HepG2 (cell line): ENCODE measurements around the gene TSNAX. TPM values are rescaled to one million over a fixed set of nuclear protein-coding genes. Genes with fewer than 3 reads are reported as not detected.
A peak's percentile ranks its signal among the peaks of the same experiment; 100 is the strongest.

Experiments
- CSRNP1 ChIP-seq: sonication (generic); formaldehyde crosslinking; IDR thresholded peaks from 2 replicates; pipeline ENCODE4 v1.8.1; 2023; ENCODE audit warnings: mild to moderate bottlenecking, missing genetic modification reagents
- EP300 ChIP-seq, 3 experiments: sonication (generic) in 1 of 3; formaldehyde crosslinking in 1 of 3; IDR thresholded peaks; 2 replicates each; pipeline versions ENCODE4 v1.5.1 to v1.6.1; 2011 to 2020; ENCODE audit warnings: low read depth in 2 of 3, low read length in 2 of 3, borderline replicate concordance in 1 of 3, improper control_type of control experiment in 1 of 3, mild to moderate bottlenecking in 1 of 3, missing genetic modification reagents in 1 of 3, moderate library complexity in 1 of 3
- FOXA3 ChIP-seq: IDR thresholded peaks from 2 replicates; pipeline ENCODE4 v1.6.1; 2016; ENCODE audit warnings: missing genetic modification reagents, missing compliant biosample characterization
- HMG20A ChIP-seq: IDR thresholded peaks from 2 replicates; pipeline ENCODE4 v1.6.1; 2016; ENCODE audit warnings: borderline replicate concordance
- ISL2 ChIP-seq: sonication (generic); formaldehyde crosslinking; IDR thresholded peaks from 2 replicates; pipeline ENCODE4 v1.5.0; 2020; ENCODE audit warnings: missing genetic modification reagents
- KDM5A ChIP-seq: fragments of 200-600 bp; sonication (generic); IDR thresholded peaks from 2 replicates; pipeline ENCODE4 v1.7.0; 2018; ENCODE audit warnings: antibody characterized with exemption, mild to moderate bottlenecking, low read length, borderline replicate concordance
- NR1H2 ChIP-seq: sonication (generic); formaldehyde crosslinking; IDR thresholded peaks from 2 replicates; pipeline ENCODE4 v1.8.1; 2022; ENCODE audit warnings: low read depth, missing genetic modification reagents, borderline replicate concordance
- NR2C2 ChIP-seq: sonication (generic); formaldehyde crosslinking; IDR thresholded peaks from 2 replicates; pipeline ENCODE4 v1.4.0; 2020; ENCODE audit warnings: missing genetic modification reagents, mild to moderate bottlenecking, moderate library complexity, borderline replicate concordance
- NRL ChIP-seq: sonication (generic); formaldehyde crosslinking; IDR thresholded peaks from 2 replicates; pipeline ENCODE4 v1.5.0; 2020; ENCODE audit warnings: missing genetic modification reagents, mild to moderate bottlenecking, moderate library complexity, borderline replicate concordance
- PAX8 ChIP-seq: sonication (generic); formaldehyde crosslinking; IDR thresholded peaks from 2 replicates; pipeline ENCODE4 v1.8.0; 2022; ENCODE audit warnings: mild to moderate bottlenecking, missing genetic modification reagents, borderline replicate concordance
- PLSCR1 ChIP-seq: sonication (generic); formaldehyde crosslinking; IDR thresholded peaks from 2 replicates; pipeline ENCODE4 v1.5.0; 2020; ENCODE audit warnings: missing genetic modification reagents, mild to moderate bottlenecking, borderline replicate concordance
- PPARG ChIP-seq: conservative IDR thresholded peaks from 2 replicates; pipeline ENCODE4 v1.6.1; 2016; ENCODE audit warnings: missing biosample characterization, missing genetic modification reagents
- SAP130 ChIP-seq: IDR thresholded peaks from 2 replicates; pipeline ENCODE4 v1.6.1; 2016; ENCODE audit warnings: low read depth
- SOX5 ChIP-seq: IDR thresholded peaks from 2 replicates; pipeline ENCODE4 v1.6.1; 2016; ENCODE audit warnings: borderline replicate concordance
- SP5 ChIP-seq: IDR thresholded peaks from 2 replicates; pipeline ENCODE4 v1.6.1; 2016; ENCODE audit warnings: low read depth, borderline replicate concordance
- TEAD3 ChIP-seq: optimal IDR thresholded peaks from 2 replicates; pipeline ENCODE3; 2016; ENCODE audit warnings: borderline replicate concordance
- TEF ChIP-seq: sonication (generic); formaldehyde crosslinking; IDR thresholded peaks from 2 replicates; pipeline ENCODE4 v1.5.0; 2020; ENCODE audit warnings: missing genetic modification reagents
- THRA ChIP-seq: sonication (generic); formaldehyde crosslinking; IDR thresholded peaks from 2 replicates; pipeline ENCODE4 v1.4.0; 2020; ENCODE audit warnings: missing genetic modification reagents, borderline replicate concordance
- YY1 ChIP-seq: IDR thresholded peaks from 2 replicates; pipeline ENCODE4 v1.6.1; 2011; ENCODE audit warnings: low read length, low read depth, moderate library complexity, mild to moderate bottlenecking; ENCODE audit not compliant: insufficient read depth, insufficient replicate concordance
- ZNF143 ChIP-seq: sonication (generic); formaldehyde crosslinking; IDR thresholded peaks from 2 replicates; pipeline ENCODE4 v1.4.0; 2020; ENCODE audit warnings: missing genetic modification reagents
- ZNF468 ChIP-seq: sonication (generic); formaldehyde crosslinking; IDR thresholded peaks from 2 replicates; pipeline ENCODE4 v1.8.0; 2022; ENCODE audit warnings: mild to moderate bottlenecking, moderate library complexity, missing genetic modification reagents
- ZNF549 ChIP-seq: sonication (generic); formaldehyde crosslinking; IDR thresholded peaks from 2 replicates; pipeline ENCODE4 v1.5.0; 2020; ENCODE audit warnings: missing genetic modification reagents
- ZNF556 ChIP-seq: sonication (generic); formaldehyde crosslinking; IDR thresholded peaks from 2 replicates; pipeline ENCODE4 v1.4.0; 2020; ENCODE audit warnings: mild to moderate bottlenecking, missing genetic modification reagents, borderline replicate concordance
- ZNF737 ChIP-seq: sonication (generic); formaldehyde crosslinking; IDR thresholded peaks from 2 replicates; pipeline ENCODE4 v1.5.0; 2020; ENCODE audit warnings: missing genetic modification reagents, mild to moderate bottlenecking, borderline replicate concordance
- ZNF761 ChIP-seq: sonication (generic); formaldehyde crosslinking; conservative IDR thresholded peaks from 2 replicates; pipeline ENCODE4 v1.4.0; 2020; ENCODE audit warnings: mild to moderate bottlenecking, missing genetic modification reagents
- ZNF781 ChIP-seq: sonication (generic); formaldehyde crosslinking; IDR thresholded peaks from 2 replicates; pipeline ENCODE4 v1.5.1; 2020; ENCODE audit warnings: borderline replicate concordance, mild to moderate bottlenecking, missing genetic modification reagents; ENCODE audit errors: not compliant biosample characterization
- ZSCAN25 ChIP-seq: sonication (generic); formaldehyde crosslinking; IDR thresholded peaks from 2 replicates; pipeline ENCODE4 v1.8.0; 2022; ENCODE audit warnings: mild to moderate bottlenecking, missing genetic modification reagents
- polyA plus RNA-seq, 8 experiments: library from polyadenylated mRNA; depleted of rRNA in 3 of 8; stranded (reverse) in 7 of 8; unstranded in 1 of 8; fragments of >200 nt; fragmentation: Illumina TruSeq in 4 of 8; extraction: Trizol in 4 of 8; gene quantifications; 2 replicates each; pipeline versions ENCODE4 v1.2.1 to v1.2.3, GENCODE V29; 2011 to 2016; ENCODE audit warnings: low read depth in 4 of 8, missing spikeins in 1 of 8, mixed read lengths in 1 of 8; ENCODE audit not compliant: insufficient read depth in 1 of 8
- total RNA-seq, 5 experiments: library from RNA; depleted of rRNA; stranded (reverse); fragments of >200 nt; fragmentation: Illumina TruSeq; extraction: Trizol; gene quantifications; 2 replicates each; pipeline ENCODE4 v1.2.3, GENCODE V29; 2016; ENCODE audit warnings: low read depth in 1 of 5

The TSNAX gene
- total and polyA plus RNA-seq, 2 of the 13 experiments (the other 11 are each of a cell fraction or from before 2014, with no cell fraction given), result 13.2 to 46.2 TPM

- TF ChIP-seq YY1, result no peak
- TF ChIP-seq TEAD3 (CRISPR knock-in tag), result peak; percentile 84
- no peak for TF ChIP-seq NR1H2
- no peak for TF ChIP-seq ZNF549 (CRISPR knock-in tag)
- TF ChIP-seq NR2C2 (CRISPR knock-in tag), result no peak
- no peak for TF ChIP-seq THRA (CRISPR knock-in tag)
- TF ChIP-seq ZNF781 (CRISPR knock-in tag), result no peak
- peak; percentile 50; the same call in 1 of the 2 replicates for TF ChIP-seq SAP130 (CRISPR knock-in tag)
- no peak for TF ChIP-seq ZSCAN25 (CRISPR knock-in tag)
- TF ChIP-seq PPARG (CRISPR knock-in tag), result no peak
- no peak for TF ChIP-seq ZNF761
- TF ChIP-seq TEF (CRISPR knock-in tag), result no peak
- peak; percentile 31; the same call in 1 of the 2 replicates for TF ChIP-seq FOXA3 (CRISPR knock-in tag)
- no peak for TF ChIP-seq ISL2
- no peak for TF ChIP-seq NRL (CRISPR knock-in tag)
- no peak for TF ChIP-seq KDM5A
- no peak for TF ChIP-seq ZNF143 (CRISPR knock-in tag)
- TF ChIP-seq PLSCR1 (CRISPR knock-in tag), result no peak
- TF ChIP-seq HMG20A (CRISPR knock-in tag), result peak; percentile 28; the same call in 1 of the 2 replicates
- TF ChIP-seq EP300 (IDR thresholded peaks at IDR 0.05; ENCODE audit: low read depth in 2 of 2, low read length in 2 of 2), result peak in 1 of 2 experiments; percentile 70; a peak in 1 of 4 replicates
- TF ChIP-seq EP300 (CRISPR knock-in tag; IDR thresholded peaks at IDR 0.05; ENCODE audit: borderline replicate concordance), result peak; percentile 75
- no peak for TF ChIP-seq SP5 (CRISPR knock-in tag)
- no peak for TF ChIP-seq CSRNP1 (CRISPR knock-in tag)
- TF ChIP-seq PAX8 (CRISPR knock-in tag), result no peak
- TF ChIP-seq ZNF468 (CRISPR knock-in tag), result no peak
- peak; percentile 72 for TF ChIP-seq SOX5 (CRISPR knock-in tag)
- no peak for TF ChIP-seq ZNF737 (CRISPR knock-in tag)
- no peak for TF ChIP-seq ZNF556 (CRISPR knock-in tag)
Measured at GRCh38 chr1:231512147-231512698, 16.2 kb upstream of the TSNAX start (continued).
